IMR-90 (cell line): ENCODE measurements around the gene AOPEP. TPM values are rescaled to one million over a fixed set of nuclear protein-coding genes. Genes with fewer than 3 reads are reported as not detected.

Experiments used
- ATAC-seq: fragments of 200-7000 bp; cut with Tn5 transposase; 2 replicates; pipeline ENCODE4 v1.9.1; 2020; ENCODE audit warnings: low read depth, mild to moderate bottlenecking, moderate library complexity
- BruUV-seq: library from RNA; stranded (reverse); fragments of 400-500 nt; replicated peaks from 2 replicates; lab custom pipeline; 2021; lab: Mats Ljungman, UMichigan
- CTCF ChIA-PET: fragments of 300-600 bp; formaldehyde crosslinking; extraction: SDS; loops from one replicate; lab custom pipeline; 2021; ENCODE audit warnings: antibody characterized with exemption; lab: Yijun Ruan, JAX
- POLR2A ChIA-PET: fragments of 300-600 bp; sonication (Branson Sonifier 250); formaldehyde crosslinking; loops from one replicate; lab custom pipeline; 2022; ENCODE audit warnings: antibody characterized with exemption; ENCODE audit not compliant: unreplicated experiment; lab: Charles Lee
- DNase-seq: peaks from one replicate; pipeline ENCODE4 v3.0.0; 2013
- H2AFZ ChIP-seq: replicated peaks from 2 replicates; pipeline ENCODE3; 2013; ENCODE audit warnings: low read length, mild to moderate bottlenecking; ENCODE audit not compliant: poor library complexity
- H2AK5ac ChIP-seq: 2 replicates; pipeline ENCODE4 v1.6.1; 2013; ENCODE audit warnings: low read depth, low read length, inconsistent platforms
- H2AK9ac ChIP-seq: replicated peaks from 2 replicates; pipeline ENCODE3; 2013; ENCODE audit warnings: mild to moderate bottlenecking, low read depth, low read length, moderate library complexity; ENCODE audit not compliant: poor library complexity
- H2BK120ac ChIP-seq: 2 replicates; pipeline ENCODE4 v1.6.1; 2013; ENCODE audit warnings: low read depth, low read length, inconsistent platforms
- H2BK15ac ChIP-seq: 3 replicates; pipeline ENCODE4 v1.6.1; 2013; ENCODE audit warnings: low read depth, low read length, inconsistent platforms
- H2BK20ac ChIP-seq: 2 replicates; pipeline ENCODE4 v1.6.1; 2013; ENCODE audit warnings: low read depth, mild to moderate bottlenecking, inconsistent platforms, low read length, moderate library complexity
- H2BK5ac ChIP-seq: 2 replicates; pipeline ENCODE4 v1.6.1; 2013; ENCODE audit warnings: mild to moderate bottlenecking, low read depth, low read length, inconsistent platforms; ENCODE audit not compliant: poor library complexity, severe bottlenecking
- H3K14ac ChIP-seq: replicated peaks from 2 replicates; pipeline ENCODE4 v1.6.1; 2013; ENCODE audit warnings: low read depth, low read length, inconsistent platforms
- H3K18ac ChIP-seq: 2 replicates; pipeline ENCODE4 v1.6.1; 2013; ENCODE audit warnings: low read depth, low read length, control low read depth
- H3K23ac ChIP-seq: 2 replicates; pipeline ENCODE4 v1.6.1; 2013; ENCODE audit warnings: low read depth, low read length, inconsistent platforms
- H3K27ac ChIP-seq: 2 replicates; pipeline ENCODE4 v1.5.1; 2013; ENCODE audit warnings: mild to moderate bottlenecking, control low read depth, low read length; ENCODE audit not compliant: insufficient read depth
- H3K27me3 ChIP-seq: 2 replicates; pipeline ENCODE4 v1.6.1; 2013; ENCODE audit warnings: low read length; ENCODE audit not compliant: control insufficient read depth, insufficient read depth
- H3K36me3 ChIP-seq: 2 replicates; pipeline ENCODE4 v1.6.1; 2013; ENCODE audit warnings: low read length, mixed read lengths; ENCODE audit not compliant: control insufficient read depth, insufficient read depth
- H3K4ac ChIP-seq: 2 replicates; pipeline ENCODE4 v1.6.1; 2013; ENCODE audit warnings: low read depth, low read length, inconsistent platforms
- H3K4me1 ChIP-seq: 2 replicates; pipeline ENCODE4 v1.6.1; 2013; ENCODE audit warnings: low read length, mixed read lengths; ENCODE audit not compliant: control insufficient read depth, insufficient read depth
- H3K4me2 ChIP-seq: 2 replicates; pipeline ENCODE4 v1.6.1; 2013; ENCODE audit warnings: low read depth, mild to moderate bottlenecking, control low read depth, low read length, moderate library complexity
- H3K4me3 ChIP-seq: 2 replicates; pipeline ENCODE4 v1.5.1; 2013; ENCODE audit warnings: low read depth, mild to moderate bottlenecking, control low read depth, low read length, moderate library complexity; ENCODE audit not compliant: insufficient read depth
- H3K56ac ChIP-seq: 2 replicates; pipeline ENCODE4 v1.6.1; 2013; ENCODE audit warnings: low read length, inconsistent platforms; ENCODE audit not compliant: insufficient read depth; ENCODE audit errors: extremely low read depth
- H3K79me1 ChIP-seq, 2 experiments: 2 replicates each; pipeline ENCODE4 v1.6.1; 2013; ENCODE audit warnings: low read length in 2 of 2, inconsistent platforms in 1 of 2, low read depth in 1 of 2
- H3K9ac ChIP-seq: 2 replicates; pipeline ENCODE4 v1.6.1; 2013; ENCODE audit warnings: low read depth, low read length, control low read depth
- H3K9me1 ChIP-seq: 2 replicates; pipeline ENCODE4 v1.6.1; 2013; ENCODE audit warnings: low read length, inconsistent platforms; ENCODE audit not compliant: insufficient read depth
- H3K9me3 ChIP-seq: 2 replicates; pipeline ENCODE4 v1.6.1; 2013; ENCODE audit warnings: low read length; ENCODE audit not compliant: control insufficient read depth, insufficient read depth
- H4K20me1 ChIP-seq: 2 replicates; pipeline ENCODE4 v1.6.1; 2013; ENCODE audit warnings: low read length, inconsistent platforms; ENCODE audit not compliant: insufficient read depth
- H4K5ac ChIP-seq: 2 replicates; pipeline ENCODE4 v1.6.1; 2013; ENCODE audit warnings: mild to moderate bottlenecking, low read depth, low read length, control low read depth
- H4K8ac ChIP-seq, 2 experiments: 2 replicates each; pipeline ENCODE4 v1.6.1; 2013; ENCODE audit warnings: low read depth in 2 of 2, low read length in 2 of 2, control low read depth in 1 of 2, inconsistent platforms in 1 of 2
- H4K91ac ChIP-seq: 2 replicates; pipeline ENCODE4 v1.6.1; 2013; ENCODE audit warnings: low read depth, low read length, inconsistent platforms; ENCODE audit not compliant: insufficient read depth
- BHLHE40 ChIP-seq: fragments of 150-350 bp; IDR thresholded peaks from 2 replicates; pipeline ENCODE4 v1.6.1; 2016; ENCODE audit warnings: mild to moderate bottlenecking, low read depth, low read length
- CEBPB ChIP-seq: IDR thresholded peaks from 2 replicates; pipeline ENCODE4 v1.6.1; 2012; ENCODE audit warnings: low read depth, low read length, improper control_type of control experiment
- CHD1 ChIP-seq: IDR thresholded peaks from 2 replicates; pipeline ENCODE4 v1.6.1; 2012; ENCODE audit warnings: low read depth, low read length, improper control_type of control experiment
- ELK1 ChIP-seq: fragments of 150-350 bp; IDR thresholded peaks from 2 replicates; pipeline ENCODE4 v1.6.1; 2016; ENCODE audit warnings: low read depth, mild to moderate bottlenecking, low read length, moderate library complexity, borderline replicate concordance
- FOS ChIP-seq: fragments of 150-350 bp; IDR thresholded peaks from 2 replicates; pipeline ENCODE4 v1.6.1; 2016; ENCODE audit warnings: low read depth, low read length
- MXI1 ChIP-seq: IDR thresholded peaks from 2 replicates; pipeline ENCODE4 v1.6.1; 2012; ENCODE audit warnings: low read depth, mild to moderate bottlenecking, low read length, moderate library complexity, borderline replicate concordance
- NFE2L2 ChIP-seq: fragments of 150-350 bp; IDR thresholded peaks from 2 replicates; pipeline ENCODE4 v1.6.1; 2016; ENCODE audit warnings: low read depth, mild to moderate bottlenecking, low read length
- POLR2A ChIP-seq: IDR thresholded peaks from 2 replicates; pipeline ENCODE4 v1.6.1; 2012; ENCODE audit warnings: mild to moderate bottlenecking, low read depth, low read length
- RAD21 ChIP-seq: IDR thresholded peaks from 2 replicates; pipeline ENCODE4 v1.6.1; 2012; ENCODE audit warnings: low read length, improper control_type of control experiment
- RFX5 ChIP-seq: IDR thresholded peaks from 2 replicates; pipeline ENCODE4 v1.8.0; 2012; ENCODE audit warnings: low read depth, mild to moderate bottlenecking, low read length, moderate library complexity
- SMC3 ChIP-seq: fragments of 150-350 bp; IDR thresholded peaks from 2 replicates; pipeline ENCODE4 v1.6.1; 2016; ENCODE audit warnings: low read depth, mild to moderate bottlenecking, antibody characterized with exemption, low read length, moderate library complexity
- USF2 ChIP-seq: fragments of 150-350 bp; IDR thresholded peaks from 2 replicates; pipeline ENCODE4 v1.6.1; 2017; ENCODE audit warnings: mild to moderate bottlenecking, antibody characterized with exemption, low read length, low read depth
- WGBS, 2 experiments: methylation state at CpG; one replicate each; pipeline versions ENCODE4 v1.1.5 to v1.1.7; 2013; ENCODE audit warnings: missing lambda C conversion rate in 2 of 2; ENCODE audit not compliant: insufficient read length in 1 of 2; ENCODE audit errors: extremely low coverage in 2 of 2; 5-methylcytosine and 5-hydroxymethylcytosine counted together
- dilution Hi-C: fragments of 300-500 bp; cut with HindIII; formaldehyde crosslinking; loops from one replicate; pipeline ENCODE4 v1.14.3; 2018; ENCODE audit warnings: low sequenced_read_pairs; ENCODE audit not compliant: unreplicated experiment
- in situ Hi-C: fragments of 300-500 bp; cut with MboI; formaldehyde crosslinking; loops from 3 replicates; pipeline ENCODE4 v1.14.3; 2019; ENCODE audit warnings: low sequenced_read_pairs, inconsistent platforms, mixed read lengths
- intact Hi-C: fragments of 100-400 bp; cut with micrococcal nuclease; formaldehyde crosslinking; loops from 2 replicates; pipeline ENCODE4 v1.10.0; 2022
- polyA plus RNA-seq, 3 experiments: library from polyadenylated mRNA; depleted of rRNA; stranded (reverse); fragments of >200 nt; gene quantifications; 2 replicates each; pipeline ENCODE4 v1.2.3, GENCODE V29; 2012; ENCODE audit warnings: low replicate concordance in 1 of 3
- total RNA-seq: library from RNA; depleted of rRNA; stranded (reverse); fragments of >200 nt; gene quantifications from 2 replicates; pipeline ENCODE4 v1.2.3, GENCODE V29; 2012
- TF ChIP-seq, protein P1 (sequence below): conservative IDR thresholded peaks from 2 replicates; pipeline ENCODE4 v1.5.1; 2012; ENCODE audit warnings: mild to moderate bottlenecking, low read depth, low read length, improper control_type of control experiment

Gene AOPEP
- total and polyA plus RNA-seq, 2 of the 4 experiments (the other 2 are of a cell fraction) = 34.9 to 38.7 TPM

DNA sequence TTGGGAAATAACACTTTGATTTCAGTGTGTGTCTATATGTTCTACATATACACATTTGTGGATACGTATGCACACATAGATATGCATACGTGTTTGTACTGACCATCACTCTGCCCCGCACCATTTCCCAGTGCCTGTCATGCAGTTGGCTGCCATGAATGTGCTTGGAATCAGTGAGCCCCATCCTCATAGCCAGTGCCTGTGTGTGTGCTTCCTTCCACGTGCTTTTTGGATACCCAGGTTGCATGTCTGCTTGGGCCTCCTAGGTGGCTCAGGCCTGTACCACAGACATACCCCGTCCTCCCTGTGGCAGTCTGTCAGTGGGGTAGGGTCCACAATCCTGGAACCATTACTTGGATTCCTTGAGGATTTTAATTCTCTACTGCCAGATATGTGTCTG is 347.4 kb downstream of the AOPEP start:
- H3K9me1 ChIP-seq = peaks cover 47% of the 10 kb centered on the region
- H2AK5ac ChIP-seq = no peak overlapping the region
- ATAC-seq = no peak
- no peak for DNase-seq
- intact Hi-C loops = loop anchor here (5.0 kb wide), 1 partner anchor 292 kb away; no protein-coding TSS in a partner anchor
- no peak overlapping the region for H3K14ac ChIP-seq
- H3K27ac ChIP-seq = no peak overlapping the region
- H2AK9ac ChIP-seq = peak overlapping the region; percentile 20
- H4K5ac ChIP-seq = no peak overlapping the region
- H2BK120ac ChIP-seq = no peak overlapping the region
- no TSS peak for BruUV-seq
- H3K4me2 ChIP-seq = no peak overlapping the region
- POLR2A ChIA-PET = no interaction called here
- no peak overlapping the region for H3K18ac ChIP-seq
- no peaks in the 10 kb centered on the region for H3K27me3 ChIP-seq
- CTCF ChIA-PET = no interaction called here
- peaks cover 92% of the 10 kb centered on the region for H4K20me1 ChIP-seq
- H4K8ac ChIP-seq = 0 out of 4 replicates have a peak overlapping the region, but pooled peaks of 1 of the 2 experiments have one; percentile 4
- H4K91ac ChIP-seq = no peak overlapping the region
- whole genome bisulfite sequencing, 2 experiments = 100% methylated on average over 1 of the region's 5 CpGs; no CpG with 5 or more reads in 1 of the 2 experiments
- no peak overlapping the region for H2BK20ac ChIP-seq
- in situ Hi-C loops = no loop called here
- H3K9me3 ChIP-seq = no peaks in the 10 kb centered on the region
- H2AFZ ChIP-seq = no peak overlapping the region
- no peak overlapping the region for H3K4ac ChIP-seq
- TF ChIP-seq POLR2A (no peak), RAD21 (no peak), CEBPB (no peak), MXI1 (no peak), FOS (no peak), SMC3 (no peak), RFX5 (no peak), USF2 (no peak), ELK1 (no peak), BHLHE40 (no peak), NFE2L2 (no peak), CHD1 (no peak)
- TF ChIP-seq, protein P1, sequence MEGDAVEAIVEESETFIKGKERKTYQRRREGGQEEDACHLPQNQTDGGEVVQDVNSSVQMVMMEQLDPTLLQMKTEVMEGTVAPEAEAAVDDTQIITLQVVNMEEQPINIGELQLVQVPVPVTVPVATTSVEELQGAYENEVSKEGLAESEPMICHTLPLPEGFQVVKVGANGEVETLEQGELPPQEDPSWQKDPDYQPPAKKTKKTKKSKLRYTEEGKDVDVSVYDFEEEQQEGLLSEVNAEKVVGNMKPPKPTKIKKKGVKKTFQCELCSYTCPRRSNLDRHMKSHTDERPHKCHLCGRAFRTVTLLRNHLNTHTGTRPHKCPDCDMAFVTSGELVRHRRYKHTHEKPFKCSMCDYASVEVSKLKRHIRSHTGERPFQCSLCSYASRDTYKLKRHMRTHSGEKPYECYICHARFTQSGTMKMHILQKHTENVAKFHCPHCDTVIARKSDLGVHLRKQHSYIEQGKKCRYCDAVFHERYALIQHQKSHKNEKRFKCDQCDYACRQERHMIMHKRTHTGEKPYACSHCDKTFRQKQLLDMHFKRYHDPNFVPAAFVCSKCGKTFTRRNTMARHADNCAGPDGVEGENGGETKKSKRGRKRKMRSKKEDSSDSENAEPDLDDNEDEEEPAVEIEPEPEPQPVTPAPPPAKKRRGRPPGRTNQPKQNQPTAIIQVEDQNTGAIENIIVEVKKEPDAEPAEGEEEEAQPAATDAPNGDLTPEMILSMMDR = no peak
- H3K36me3 ChIP-seq = peaks cover 50% of the 10 kb centered on the region
- dilution Hi-C loops = no loop called here
- peaks cover 34 to 95% of the 10 kb centered on the region in 2 experiments for H3K79me1 ChIP-seq
- no peak overlapping the region for H3K9ac ChIP-seq
- H3K4me1 ChIP-seq = peaks cover 23% of the 10 kb centered on the region
- H2BK15ac ChIP-seq = no peak overlapping the region
- no peak overlapping the region for H3K23ac ChIP-seq
- H3K56ac ChIP-seq = no peak overlapping the region
- H2BK5ac ChIP-seq = peak overlapping the region; percentile 7
- H3K4me3 ChIP-seq = no peak overlapping the region
